NCI-H2227 (cell line): Measurements from ENCODE around the gene PABPN1.
"Not testable (repeated sequence)": the region's sequence is repeated elsewhere in the genome, so short reads cannot be mapped to it uniquely, and the experiment has no call there.

ENCODE experiments used
- DNase-seq: peaks from one replicate; lab custom pipeline; 2025; ENCODE audit not compliant: unreplicated experiment; lab: John Stamatoyannopoulos, UW

The PABPN1 gene

DNA sequence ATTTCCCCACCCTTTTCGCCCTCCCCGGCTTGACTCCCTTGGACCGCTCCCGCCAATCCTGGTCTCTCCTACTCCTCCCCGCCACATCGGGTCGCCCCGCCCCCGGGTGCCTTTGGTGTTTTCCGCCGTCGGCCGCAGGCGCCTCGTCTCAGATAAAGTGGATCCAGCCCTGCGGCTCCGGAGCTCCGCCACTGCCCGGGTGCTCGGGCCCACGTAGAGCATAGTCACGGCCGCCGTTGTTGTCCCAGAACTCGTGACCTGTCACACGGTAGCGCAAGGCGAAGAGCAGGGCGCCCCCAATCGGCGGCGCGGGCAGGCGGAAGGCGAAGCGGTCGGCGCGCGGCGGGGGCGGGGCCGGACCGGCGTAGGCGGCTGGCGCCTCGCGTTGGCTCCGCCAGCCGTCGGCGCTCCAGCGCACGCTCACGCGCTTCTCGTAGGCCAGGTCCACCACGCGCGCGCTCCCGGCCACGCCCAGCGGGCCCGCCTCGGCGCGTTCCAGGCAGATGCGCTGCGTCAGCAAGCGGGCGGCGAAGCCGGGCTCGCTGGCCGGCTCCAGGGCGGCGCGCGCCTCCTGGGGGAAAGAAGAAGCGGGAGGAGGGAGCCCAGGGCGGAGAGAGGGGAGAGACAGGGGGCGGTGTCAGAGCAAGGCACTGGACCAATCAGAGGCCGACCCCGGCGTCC lies 19.8 kb upstream of the PABPN1 start:
- peak; percentile 99 for DNase-seq

DNA sequence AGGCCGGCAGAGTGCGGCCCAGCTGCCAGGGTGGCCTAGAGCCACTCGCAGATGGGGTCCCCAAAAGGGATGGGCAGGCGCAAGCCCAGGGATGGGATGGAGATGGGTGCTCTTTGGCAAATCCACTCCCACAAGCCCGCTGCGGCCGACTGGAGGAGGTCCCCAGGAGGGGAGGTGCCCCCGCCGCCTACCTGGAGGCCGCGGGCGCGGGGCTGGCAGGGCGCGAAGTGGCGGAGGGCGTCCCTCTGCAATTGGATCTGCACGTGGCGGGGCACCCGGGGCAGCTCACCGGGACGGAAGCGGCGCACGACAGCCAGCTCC lies 19.3 kb upstream of the PABPN1 start:
- DNase-seq, result no peak

DNA sequence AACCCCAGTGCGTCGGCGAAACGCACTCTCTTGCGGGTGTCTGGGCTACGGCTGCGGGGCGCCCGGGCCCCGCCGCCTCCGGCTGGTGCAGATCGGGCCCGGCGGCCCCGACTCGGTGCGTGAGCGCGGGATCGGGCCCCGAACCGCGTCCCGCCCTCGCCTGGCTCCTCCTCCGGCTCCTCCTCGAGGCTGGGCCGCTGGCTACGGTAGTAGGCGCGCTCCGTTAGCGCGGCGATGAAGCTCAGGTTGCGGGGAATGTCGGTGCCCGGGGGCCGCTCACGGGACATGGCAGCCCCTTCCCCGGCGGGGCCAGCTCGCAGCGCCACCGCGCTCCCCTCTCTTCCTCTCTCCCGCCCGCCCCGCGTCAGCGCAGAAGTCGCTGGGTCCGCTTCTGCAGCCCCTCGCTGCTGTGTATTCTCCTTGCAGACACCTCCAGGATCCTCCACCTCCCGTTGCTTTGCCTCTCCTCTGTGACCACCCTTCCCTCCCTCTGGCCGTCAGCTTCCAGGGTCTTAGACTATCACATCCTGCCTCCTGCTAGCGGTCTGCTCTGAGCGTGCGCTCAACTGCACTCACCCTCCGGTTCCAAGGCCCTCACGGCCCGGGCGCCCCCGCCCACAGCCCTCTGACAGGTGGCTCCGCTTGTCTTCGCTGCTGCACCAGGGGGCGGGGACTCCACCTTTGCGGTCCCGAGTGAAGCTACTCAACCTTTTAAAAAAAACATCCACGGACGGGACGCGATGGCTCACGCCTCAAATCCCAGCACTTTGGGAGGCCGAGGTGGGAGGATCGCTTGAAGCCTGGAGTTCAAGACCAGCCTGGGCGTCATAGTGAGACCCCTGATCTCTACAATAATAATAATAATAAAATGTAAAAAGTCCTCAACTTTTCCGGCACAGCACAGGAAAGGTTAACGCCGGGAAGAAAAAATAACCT lies 18.7 kb upstream of the PABPN1 start, which contains the start of gene PPP1R3E:
TSS of gene PPP1R3E (minus strand) at position 570 of the 936 bp plus-strand sequence. CDS start at position 287, 283 bp downstream.
- DNase-seq, result peak; percentile 82

DNA sequence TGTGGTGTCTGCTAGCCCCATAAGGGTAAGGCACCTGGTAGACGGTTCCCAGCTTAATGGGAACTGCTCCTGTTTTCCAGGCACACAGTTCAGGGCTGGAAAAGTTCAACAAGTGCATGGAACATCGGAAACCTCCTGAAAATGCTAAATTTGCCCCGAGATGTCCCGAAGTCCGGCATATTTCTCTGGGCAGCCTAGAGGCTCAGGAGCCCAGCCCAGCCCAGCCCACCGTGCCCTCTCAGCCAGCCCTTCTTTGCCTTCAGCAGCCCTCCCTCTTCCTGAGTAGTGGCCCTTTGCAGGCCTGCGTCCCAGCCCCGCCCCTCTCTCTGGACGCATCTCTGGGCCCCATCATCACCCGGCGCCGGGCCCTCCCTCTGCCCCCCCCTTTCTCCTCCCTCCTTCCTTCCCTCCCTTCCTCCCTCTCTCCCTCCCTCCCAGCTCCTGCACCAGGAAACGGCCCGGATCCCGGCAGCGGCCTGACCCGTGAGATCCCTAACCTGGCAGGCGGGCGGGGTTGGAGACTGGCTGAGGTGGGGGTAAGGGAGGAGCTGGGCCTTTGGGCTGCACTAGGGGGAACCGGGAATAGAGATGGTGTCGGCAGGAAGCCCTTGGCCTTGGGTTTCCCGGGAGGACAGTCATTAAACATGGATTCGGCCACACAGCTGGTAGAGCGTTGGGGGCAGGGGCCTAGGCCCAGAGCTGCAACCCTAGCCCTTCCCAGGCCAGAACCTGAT lies 14.7 kb upstream of the PABPN1 start, which contains the start of gene BCL2L2:
TSS of gene BCL2L2 (plus strand) at position 422 of the 734 bp plus-strand sequence. CDS start 935 bp downstream, outside the sequence.
- peak; percentile 88 for DNase-seq

DNA sequence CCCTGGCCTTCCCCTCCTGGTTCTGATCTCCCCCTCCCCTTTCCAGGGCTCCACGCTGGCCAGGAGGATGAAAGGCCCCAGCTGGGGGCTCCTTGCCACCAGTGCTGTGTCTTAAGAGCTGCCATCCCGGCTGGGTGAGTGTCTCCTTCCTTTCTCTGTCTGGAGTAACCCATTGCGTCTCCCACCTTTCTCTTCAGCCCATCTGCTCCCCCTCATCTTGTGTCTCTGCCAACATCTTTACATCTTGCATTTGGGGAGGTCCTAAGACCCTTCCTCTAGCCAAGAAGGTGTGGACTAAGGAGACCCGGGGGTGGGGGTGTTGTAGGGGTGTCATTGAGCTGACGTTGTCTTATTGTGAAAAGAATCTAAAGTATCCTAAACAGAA lies 14.1 kb upstream of the PABPN1 start:
- DNase-seq, result no peak

DNA sequence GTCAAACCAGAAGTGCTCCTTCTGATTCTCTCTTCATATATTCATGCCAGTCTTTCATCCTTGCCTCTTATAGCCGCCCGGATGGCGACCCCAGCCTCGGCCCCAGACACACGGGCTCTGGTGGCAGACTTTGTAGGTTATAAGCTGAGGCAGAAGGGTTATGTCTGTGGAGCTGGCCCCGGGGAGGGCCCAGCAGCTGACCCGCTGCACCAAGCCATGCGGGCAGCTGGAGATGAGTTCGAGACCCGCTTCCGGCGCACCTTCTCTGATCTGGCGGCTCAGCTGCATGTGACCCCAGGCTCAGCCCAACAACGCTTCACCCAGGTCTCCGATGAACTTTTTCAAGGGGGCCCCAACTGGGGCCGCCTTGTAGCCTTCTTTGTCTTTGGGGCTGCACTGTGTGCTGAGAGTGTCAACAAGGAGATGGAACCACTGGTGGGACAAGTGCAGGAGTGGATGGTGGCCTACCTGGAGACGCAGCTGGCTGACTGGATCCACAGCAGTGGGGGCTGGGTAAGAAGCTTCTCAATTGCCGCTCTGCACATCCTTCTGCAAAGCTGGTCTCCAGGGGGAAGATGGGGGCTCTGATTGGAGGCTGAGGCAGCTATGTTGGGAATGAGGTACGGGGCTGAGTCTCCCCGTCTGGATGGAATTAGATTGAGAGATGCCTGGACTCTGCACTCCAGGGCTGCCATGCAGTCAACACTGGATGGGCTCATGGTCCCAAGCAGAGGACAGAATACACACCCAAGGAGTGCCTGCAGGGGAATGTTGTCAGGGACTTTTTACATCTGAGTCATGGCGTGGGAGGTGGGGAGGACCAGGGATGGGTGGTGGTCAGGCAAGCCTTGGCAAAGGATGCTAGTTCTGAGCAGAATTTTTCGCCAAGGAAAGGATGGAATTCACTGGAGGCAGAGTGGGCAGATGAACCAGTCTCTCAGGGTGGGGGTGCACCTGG lies 13.3 kb upstream of the PABPN1 start:
- no peak for DNase-seq

DNA sequence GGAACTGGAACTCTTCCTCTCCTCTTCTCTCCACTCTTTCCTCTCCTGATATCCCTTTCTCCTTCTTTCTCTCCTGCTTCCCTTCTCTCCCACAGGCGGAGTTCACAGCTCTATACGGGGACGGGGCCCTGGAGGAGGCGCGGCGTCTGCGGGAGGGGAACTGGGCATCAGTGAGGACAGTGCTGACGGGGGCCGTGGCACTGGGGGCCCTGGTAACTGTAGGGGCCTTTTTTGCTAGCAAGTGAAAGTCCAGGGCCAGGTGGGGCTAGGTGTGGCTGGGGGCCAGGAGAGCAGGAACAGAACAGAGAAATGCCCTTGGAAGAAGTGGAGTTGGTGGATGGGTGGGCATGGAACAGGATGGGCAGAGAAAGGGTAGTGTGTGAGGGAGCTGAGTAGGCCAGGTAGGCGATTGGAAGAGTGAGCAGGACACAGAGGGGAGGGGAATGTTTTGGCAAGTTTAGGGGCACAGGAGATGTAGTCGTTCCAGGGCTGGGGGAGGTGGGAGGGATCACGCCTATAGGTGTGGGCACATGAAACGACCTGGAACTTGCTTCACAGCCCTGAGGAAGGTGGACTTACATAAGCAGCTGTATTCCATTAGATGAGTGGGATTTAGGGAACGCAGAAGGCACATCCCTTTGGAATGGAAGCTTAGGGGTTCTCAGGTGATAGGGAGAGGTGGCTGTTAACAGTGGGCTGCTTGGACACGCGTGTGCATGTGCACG lies 12.4 kb upstream of the PABPN1 start:
- no peak for DNase-seq

DNA sequence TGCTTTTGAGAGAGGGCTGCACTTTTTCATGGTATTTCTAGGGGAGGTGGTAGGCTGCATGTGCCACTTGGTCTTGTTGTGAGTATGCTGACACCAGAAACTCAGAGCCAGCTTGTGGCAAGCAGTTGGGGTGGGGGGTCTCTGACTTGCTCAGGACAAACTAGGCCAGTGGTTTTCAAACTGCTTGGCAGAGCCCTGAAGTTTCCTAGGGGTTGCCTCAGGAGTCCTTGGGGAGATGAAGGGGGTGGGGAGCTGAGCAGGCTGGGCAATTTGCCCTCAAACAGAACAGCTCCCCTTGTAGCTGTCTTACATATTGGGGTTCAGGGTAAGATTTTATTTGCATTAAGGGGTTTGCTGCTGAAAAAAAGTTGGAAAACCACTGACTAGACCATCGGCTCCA lies 10.7 kb upstream of the PABPN1 start:
- no peak for DNase-seq

DNA sequence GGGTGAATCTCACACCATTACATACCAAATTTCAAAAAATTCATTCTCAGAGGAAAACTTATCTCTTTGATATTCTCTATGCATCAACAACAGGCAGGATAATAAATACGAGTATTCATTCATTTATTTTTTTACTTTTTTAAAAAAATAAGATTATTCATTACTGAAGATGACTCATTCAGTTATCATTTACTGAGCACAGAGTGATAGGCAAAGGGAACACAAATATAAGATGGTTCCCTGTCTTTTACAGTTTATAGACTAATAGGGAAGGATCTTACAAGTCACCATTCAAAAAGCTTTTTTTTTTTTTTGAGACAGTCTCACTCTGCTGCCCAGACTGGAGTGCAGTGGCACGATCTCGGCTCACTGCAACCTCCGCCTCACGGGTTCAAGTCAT lies 5.0 kb upstream of the PABPN1 start:
- DNase-seq, result no peak

DNA sequence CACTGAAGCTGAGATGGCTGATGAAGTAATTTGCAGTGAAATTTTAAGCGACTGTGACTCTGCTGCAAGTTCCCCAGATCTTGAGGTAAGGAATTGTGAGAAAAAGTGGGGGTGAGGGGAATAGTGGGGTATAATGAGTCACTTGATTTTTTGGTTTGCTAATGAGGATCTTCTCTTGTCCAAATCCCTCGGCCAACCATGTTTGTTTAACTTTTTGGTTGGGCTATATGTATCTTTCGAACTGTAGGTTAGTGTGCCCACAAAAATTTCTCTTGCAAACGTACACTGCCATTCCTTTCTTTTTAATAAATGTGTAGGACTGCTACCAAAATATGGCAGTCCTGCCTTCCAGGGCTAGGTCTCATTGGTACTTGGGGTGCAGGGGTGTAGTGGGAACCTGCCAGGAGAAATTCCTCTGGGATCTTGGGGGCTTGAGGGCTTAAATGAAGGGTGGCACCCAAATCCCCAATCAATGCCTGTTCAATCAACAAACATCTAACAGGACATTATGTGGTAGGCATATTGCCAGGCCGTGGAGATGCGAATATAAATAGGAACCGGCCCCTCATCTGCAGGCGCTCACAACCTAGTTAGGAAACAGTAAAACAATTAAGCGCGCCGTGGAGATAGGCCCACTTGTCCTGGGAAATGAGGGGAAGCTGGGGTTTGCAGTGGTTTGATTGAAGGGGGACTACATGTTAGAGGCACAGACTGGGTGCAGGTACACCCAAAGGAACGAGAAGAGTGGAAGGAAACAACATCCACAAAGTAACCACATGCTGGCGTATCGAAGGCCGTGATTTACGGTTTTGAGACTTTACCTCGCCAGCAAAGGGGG lies 1.3 kb upstream of the PABPN1 start:
- DNase-seq, result no peak

DNA sequence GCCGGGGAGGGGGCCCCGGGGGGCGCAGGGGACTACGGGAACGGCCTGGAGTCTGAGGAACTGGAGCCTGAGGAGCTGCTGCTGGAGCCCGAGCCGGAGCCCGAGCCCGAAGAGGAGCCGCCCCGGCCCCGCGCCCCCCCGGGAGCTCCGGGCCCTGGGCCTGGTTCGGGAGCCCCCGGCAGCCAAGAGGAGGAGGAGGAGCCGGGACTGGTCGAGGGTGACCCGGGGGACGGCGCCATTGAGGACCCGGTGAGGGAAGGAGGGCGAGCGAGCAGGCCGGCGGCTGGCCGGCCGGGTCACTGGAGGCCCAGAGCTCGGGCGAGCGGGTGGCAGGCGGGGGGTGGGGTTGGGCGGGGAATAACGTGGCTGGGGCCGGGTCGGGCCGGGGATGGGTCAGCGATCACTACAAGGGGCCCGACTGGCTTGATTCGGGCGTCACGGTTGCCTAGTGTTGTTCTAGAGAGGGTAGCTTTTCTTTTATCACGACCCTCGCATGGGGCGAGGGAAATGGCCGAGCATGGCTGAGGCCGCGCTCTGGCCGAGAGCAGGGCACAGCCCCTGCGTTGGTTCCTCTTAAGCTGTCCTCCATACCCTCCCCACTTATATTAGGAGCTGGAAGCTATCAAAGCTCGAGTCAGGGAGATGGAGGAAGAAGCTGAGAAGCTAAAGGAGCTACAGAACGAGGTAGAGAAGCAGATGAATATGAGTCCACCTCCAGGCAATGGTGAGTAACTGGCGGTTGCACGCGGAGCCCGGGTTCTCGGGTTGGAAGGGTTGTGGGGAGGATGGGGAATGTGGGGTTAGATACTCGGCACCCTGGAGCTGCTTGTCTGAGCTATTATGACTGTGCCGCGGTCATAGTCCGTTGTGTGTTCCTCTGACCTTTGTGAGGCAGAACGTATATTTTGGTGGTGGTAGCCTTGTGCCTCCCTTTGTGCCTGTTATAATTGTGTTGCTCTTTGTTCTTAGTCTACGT lies 603 bp downstream of the PABPN1 start:
- peak; percentile 61 for DNase-seq

DNA sequence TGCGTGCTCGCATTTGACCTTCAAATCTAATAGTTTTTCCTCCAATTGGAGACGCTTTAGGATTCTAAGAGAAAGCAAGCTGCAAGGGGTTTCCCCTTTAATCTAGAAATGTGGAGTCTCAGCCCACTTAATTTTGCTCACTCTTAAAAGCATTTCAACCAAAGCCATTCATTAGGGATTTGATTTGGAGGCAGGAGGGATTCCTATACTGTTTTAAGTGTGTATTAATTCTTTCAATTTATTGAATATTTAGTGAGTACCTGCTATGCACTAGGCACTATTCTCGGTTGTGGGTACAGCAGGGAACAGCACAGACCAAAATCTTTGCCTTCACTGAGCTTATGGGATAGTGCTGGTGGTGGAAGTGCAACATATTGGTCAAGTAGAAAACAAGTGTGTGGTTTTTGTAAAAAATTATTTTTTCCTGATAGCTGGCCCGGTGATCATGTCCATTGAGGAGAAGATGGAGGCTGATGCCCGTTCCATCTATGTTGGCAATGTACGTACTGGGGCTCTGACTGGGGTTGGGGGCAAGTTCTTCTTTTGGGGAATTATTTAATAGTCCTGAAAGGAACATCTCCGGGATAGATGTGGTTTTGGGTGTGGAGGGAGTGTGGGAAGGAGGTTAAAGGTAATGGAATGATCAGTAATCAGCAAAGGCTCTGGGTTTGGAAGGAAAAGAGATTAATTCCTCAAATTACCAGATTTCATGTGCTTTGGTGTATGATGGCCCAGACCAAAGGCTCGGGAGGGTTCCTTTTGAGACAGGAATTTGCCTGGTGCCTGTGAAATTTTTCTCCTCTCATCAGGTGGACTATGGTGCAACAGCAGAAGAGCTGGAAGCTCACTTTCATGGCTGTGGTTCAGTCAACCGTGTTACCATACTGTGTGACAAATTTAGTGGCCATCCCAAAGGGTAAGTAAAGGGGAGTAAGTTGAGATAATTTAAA lies 1.6 kb downstream of the PABPN1 start:
- DNase-seq, result no peak

DNA sequence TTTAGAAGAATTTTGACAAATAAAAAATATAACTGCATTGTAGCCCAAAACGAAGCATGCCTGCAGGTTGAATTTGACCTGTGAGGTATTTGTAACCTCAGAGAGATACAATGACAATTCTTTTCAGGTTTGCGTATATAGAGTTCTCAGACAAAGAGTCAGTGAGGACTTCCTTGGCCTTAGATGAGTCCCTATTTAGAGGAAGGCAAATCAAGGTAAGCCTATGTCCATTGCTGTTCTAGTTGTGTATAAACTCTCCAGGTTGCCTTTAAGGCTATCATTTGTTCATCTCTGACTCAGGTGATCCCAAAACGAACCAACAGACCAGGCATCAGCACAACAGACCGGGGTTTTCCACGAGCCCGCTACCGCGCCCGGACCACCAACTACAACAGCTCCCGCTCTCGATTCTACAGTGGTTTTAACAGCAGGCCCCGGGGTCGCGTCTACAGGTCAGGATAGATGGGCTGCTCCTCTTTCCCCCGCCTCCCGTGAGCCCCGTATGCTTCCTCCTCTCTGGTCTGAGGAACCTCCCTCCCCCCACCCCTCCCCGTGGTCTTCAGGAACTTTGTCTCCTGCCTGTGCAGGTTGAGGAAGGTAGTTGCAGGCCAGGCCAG lies 2.7 kb downstream of the PABPN1 start:
- no peak for DNase-seq

DNA sequence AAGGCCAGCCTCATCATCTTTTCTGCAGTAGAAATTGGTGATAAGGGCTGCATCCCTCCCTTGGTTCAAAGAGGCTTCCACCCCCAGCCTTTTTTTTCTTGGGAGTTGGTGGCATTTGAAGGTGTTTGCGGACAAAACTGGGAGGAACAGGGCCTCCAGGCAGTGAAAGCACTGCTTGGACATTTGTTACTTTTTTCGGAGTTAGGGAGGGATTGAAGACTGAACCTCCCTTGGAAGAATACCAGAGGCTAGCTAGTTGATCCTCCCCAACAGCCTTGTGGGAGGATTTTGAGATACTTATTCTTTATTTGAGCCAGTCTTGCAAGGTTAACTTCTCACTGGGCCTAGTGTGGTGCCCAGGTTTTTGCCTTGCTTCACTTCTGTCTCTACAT lies 3.2 kb downstream of the PABPN1 start:
- DNase-seq, result no peak

DNA sequence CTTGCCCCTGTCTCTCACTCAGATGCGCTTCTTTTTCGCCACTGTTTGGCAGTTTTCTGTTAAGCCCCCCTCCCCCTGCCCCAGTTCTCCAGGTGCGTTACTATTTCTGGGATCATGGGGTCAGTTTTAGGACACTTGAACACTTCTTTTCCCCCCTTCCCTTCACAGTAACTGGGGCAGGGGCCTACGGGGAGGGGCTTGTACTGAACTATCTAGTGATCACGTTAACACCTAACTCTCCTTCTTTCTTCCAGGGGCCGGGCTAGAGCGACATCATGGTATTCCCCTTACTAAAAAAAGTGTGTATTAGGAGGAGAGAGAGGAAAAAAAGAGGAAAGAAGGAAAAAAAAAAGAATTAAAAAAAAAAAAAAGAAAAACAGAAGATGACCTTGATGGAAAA lies 3.7 kb downstream of the PABPN1 start:
- DNase-seq, result no peak

DNA sequence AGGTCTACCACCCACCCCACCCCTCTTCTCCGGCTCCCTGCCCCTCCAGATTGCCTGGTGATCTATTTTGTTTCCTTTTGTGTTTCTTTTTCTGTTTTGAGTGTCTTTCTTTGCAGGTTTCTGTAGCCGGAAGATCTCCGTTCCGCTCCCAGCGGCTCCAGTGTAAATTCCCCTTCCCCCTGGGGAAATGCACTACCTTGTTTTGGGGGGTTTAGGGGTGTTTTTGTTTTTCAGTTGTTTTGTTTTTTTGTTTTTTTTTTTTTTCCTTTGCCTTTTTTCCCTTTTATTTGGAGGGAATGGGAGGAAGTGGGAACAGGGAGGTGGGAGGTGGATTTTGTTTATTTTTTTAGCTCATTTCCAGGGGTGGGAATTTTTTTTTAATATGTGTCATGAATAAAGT lies 4.5 kb downstream of the PABPN1 start:
- DNase-seq, result not testable (repeated sequence)
